HG03442 (cell line): ENCODE data around the gene FAM124A.

Experiments
- ATAC-seq: cut with Tn5 transposase; IDR thresholded peaks from one replicate; pipeline ENCODE4 v1.9.1; 2021; ENCODE audit warnings: mild to moderate bottlenecking, moderate library complexity; ENCODE audit not compliant: unreplicated experiment

The FAM124A gene

DNA sequence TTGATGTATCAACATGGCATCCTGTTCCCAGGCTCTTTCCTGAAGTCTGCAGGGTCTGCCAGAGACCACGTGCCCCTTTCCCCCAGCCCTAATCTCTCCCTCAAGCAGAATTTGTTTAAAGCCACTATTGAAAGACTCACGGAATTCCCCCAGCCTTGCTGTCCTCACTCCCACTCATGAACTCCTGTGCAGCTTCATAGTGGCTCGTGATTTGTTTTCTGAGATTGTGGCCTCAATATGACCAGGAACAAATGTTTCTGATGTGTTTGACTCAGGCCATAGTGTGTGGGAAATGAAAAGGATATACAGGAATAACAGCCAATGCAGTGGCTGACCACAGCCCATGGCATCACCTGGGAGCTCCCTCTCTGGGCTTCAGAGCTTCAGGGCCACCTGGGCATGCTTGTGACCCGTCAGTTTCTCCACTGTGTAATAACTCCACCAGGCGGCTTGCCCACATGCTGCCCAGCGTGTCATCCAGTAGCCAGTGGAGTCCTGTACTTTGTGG, 109.2 kb downstream of the FAM124A start:
- ATAC-seq, result peak; percentile 40

- ATAC-seq, result no peak
These were observed 110.6 kb downstream of the FAM124A start for GRCh38 chr13:51332566-51333361.

DNA sequence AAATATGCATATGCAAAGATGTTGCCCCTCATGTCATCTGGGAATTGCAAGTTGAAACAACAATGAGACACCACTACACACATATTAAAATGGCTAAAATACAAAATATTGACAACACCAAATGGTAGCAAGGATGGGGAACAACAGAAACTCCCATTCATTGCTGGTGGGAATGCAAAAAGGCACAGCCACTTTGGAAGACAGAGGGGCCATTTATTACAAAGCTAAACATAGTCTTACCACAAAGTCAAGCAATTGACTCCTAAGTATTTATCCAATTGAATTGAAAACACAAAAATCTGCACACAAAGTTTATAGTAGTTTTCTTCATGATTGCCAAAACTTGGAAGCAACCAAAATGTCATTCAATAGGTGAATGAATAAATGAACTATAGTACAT, 111.2 kb downstream of the FAM124A start:
- no peak for ATAC-seq

DNA sequence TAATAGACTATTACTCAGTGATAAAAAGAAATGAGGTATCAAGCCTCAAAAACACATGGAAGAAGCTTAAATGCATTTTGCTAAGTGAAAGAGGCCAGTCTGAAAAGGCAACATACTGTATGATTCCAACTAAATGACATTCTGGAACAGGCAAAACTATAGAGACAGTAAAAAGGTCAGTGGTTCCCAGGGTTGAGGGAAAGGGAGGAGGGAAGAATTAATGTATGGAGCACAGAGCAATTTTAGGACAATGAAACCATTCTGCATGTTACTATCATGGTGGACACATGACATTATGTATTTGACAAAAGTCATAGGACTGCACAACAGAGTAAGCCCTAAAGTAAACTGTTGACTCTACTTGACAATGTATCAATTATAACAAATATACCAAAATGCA, 111.6 kb downstream of the FAM124A start:
- no peak for ATAC-seq
